H1 (cell line): ENCODE measurements around the gene FAAH. TPM values are rescaled to one million over a fixed set of nuclear protein-coding genes. Genes with fewer than 3 reads are reported as not detected.

Source experiments
- ATF3 ChIP-seq: IDR thresholded peaks from 2 replicates; pipeline ENCODE4 v1.6.1; 2011; ENCODE audit warnings: low read depth, mild to moderate bottlenecking, low read length; ENCODE audit not compliant: insufficient read depth
- E2F6 ChIP-seq: IDR thresholded peaks from 2 replicates; pipeline ENCODE4 v1.6.1; 2012; ENCODE audit warnings: inconsistent platforms
- HDAC6 ChIP-seq: IDR thresholded peaks from one replicate; pipeline ENCODE4 v1.7.1; 2012; ENCODE audit warnings: low read depth, mild to moderate bottlenecking, inconsistent platforms, low read length, moderate library complexity
- MAFK ChIP-seq: IDR thresholded peaks from 2 replicates; pipeline ENCODE4 v1.6.1; 2012; ENCODE audit warnings: low read depth, mild to moderate bottlenecking, improper control_type of control experiment, low read length
- POU5F1 ChIP-seq: IDR thresholded peaks from 2 replicates; pipeline ENCODE4 v1.6.1; 2011; ENCODE audit warnings: low read depth, mild to moderate bottlenecking, low read length, moderate library complexity
- RAD21 ChIP-seq, 2 experiments: IDR thresholded peaks in 1 of 2; conservative IDR thresholded peaks in 1 of 2; 2 replicates each; pipeline ENCODE4 v1.6.1; 2011; ENCODE audit warnings: low read depth in 2 of 2, low read length in 2 of 2, improper control_type of control experiment in 1 of 2, inconsistent platforms in 1 of 2, mild to moderate bottlenecking in 1 of 2, moderate library complexity in 1 of 2
- SAP30 ChIP-seq: fragments of 300-600 bp; sonication (generic); IDR thresholded peaks from 2 replicates; pipeline ENCODE4 v1.7.1; 2012; ENCODE audit warnings: low read length, moderate library complexity, mild to moderate bottlenecking, inconsistent platforms; ENCODE audit not compliant: insufficient read depth, insufficient replicate concordance
- SIN3A ChIP-seq, 2 experiments: IDR thresholded peaks in 1 of 2; conservative IDR thresholded peaks in 1 of 2; 2 replicates each; pipeline ENCODE4 v1.6.1; 2011 to 2012; ENCODE audit warnings: low read length in 2 of 2, improper control_type of control experiment in 1 of 2, low read depth in 1 of 2, mild to moderate bottlenecking in 1 of 2
- SIX5 ChIP-seq: IDR thresholded peaks from 2 replicates; pipeline ENCODE4 v1.6.1; 2011; ENCODE audit warnings: mild to moderate bottlenecking, low read depth, low read length
- TCF12 ChIP-seq: IDR thresholded peaks from 2 replicates; pipeline ENCODE4 v1.6.1; 2011; ENCODE audit warnings: low read depth, mild to moderate bottlenecking, low read length
- YY1 ChIP-seq: IDR thresholded peaks from 2 replicates; pipeline ENCODE4 v1.6.1; 2011; ENCODE audit warnings: low read depth, mild to moderate bottlenecking, low read length
- polyA plus RNA-seq, 7 experiments: library from polyadenylated mRNA; depleted of rRNA in 3 of 7; stranded (reverse) in 5 of 7; unstranded in 2 of 7; fragments of >200 nt in 5 of 7; fragments of 200-250 nt in 2 of 7; gene quantifications; 1 replicate in 5 of 7; 2 replicates in 1 of 7; 4 replicates in 1 of 7; pipeline versions ENCODE4 v1.2.1 to v1.2.3, GENCODE V29; 2011 to 2013; ENCODE audit warnings: missing spikeins in 2 of 7, mixed read lengths in 2 of 7
- total RNA-seq: library from RNA; stranded (reverse); fragmentation: NEBNext Ultra II Directional; extraction: Animal tissue kit (Norgen Biotek cat#: 25700); gene quantifications from 2 replicates; pipeline ENCODE4 v1.2.1, GENCODE V29; 2021
- TF ChIP-seq, protein P1 (sequence below): IDR thresholded peaks from 2 replicates; pipeline ENCODE4 v1.6.1; 2012; ENCODE audit warnings: inconsistent platforms

The FAAH gene
- total and polyA plus RNA-seq, 2 of the 8 experiments (the other 6 are each of a cell fraction or from before 2014, with no cell fraction given): 41.2 to 47.3 TPM

- TF ChIP-seq SIN3A (conservative IDR thresholded peaks at IDR 0.05 in 1 of 2, IDR thresholded peaks at IDR 0.05 in 1 of 2; ENCODE audit: low read depth in 1 of 2, low read length in 2 of 2) (0 out of 4 replicates have a peak, but pooled peaks of 1 of the 2 experiments have one; percentile 37), MAFK (no peak), E2F6 (0 out of 2 replicates have a peak, but pooled peaks have one; percentile 18), YY1 (0 out of 2 replicates have a peak, but pooled peaks have one; percentile 32), RAD21 (IDR thresholded peaks at IDR 0.05 in 1 of 2, conservative IDR thresholded peaks at IDR 0.05 in 1 of 2; ENCODE audit: low read depth in 2 of 2, low read length in 2 of 2) (peak in 1 of 2 experiments; percentile 44; a peak in 2 of 4 replicates), SAP30 (no peak), TCF12 (0 out of 2 replicates have a peak, but pooled peaks have one; percentile 57), ATF3 (no peak), POU5F1 (no peak), HDAC6 (no peak), SIX5 (no peak)
- TF ChIP-seq, protein P1, sequence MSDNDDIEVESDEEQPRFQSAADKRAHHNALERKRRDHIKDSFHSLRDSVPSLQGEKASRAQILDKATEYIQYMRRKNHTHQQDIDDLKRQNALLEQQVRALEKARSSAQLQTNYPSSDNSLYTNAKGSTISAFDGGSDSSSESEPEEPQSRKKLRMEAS: peak; percentile 60
Observed at GRCh38 chr1:46411601-46412341, 17.7 kb downstream of the FAAH start (continued).
